Medulla oblongata (tissue), 1 donor: Measurements from ENCODE around the gene THAP5.
"Not testable (repeated sequence)": the region's sequence is repeated elsewhere in the genome, so short reads cannot be mapped to it uniquely, and the experiment has no call there.

Source experiments
- DNase-seq: peaks from one replicate; pipeline ENCODE4 v3.0.0-alpha.2; 2015; ENCODE audit errors: extremely low spot score

The THAP5 gene

GRCh38 chr7:108584211-108584610, 14.7 kb upstream of the THAP5 start:
- no peak for DNase-seq

DNA sequence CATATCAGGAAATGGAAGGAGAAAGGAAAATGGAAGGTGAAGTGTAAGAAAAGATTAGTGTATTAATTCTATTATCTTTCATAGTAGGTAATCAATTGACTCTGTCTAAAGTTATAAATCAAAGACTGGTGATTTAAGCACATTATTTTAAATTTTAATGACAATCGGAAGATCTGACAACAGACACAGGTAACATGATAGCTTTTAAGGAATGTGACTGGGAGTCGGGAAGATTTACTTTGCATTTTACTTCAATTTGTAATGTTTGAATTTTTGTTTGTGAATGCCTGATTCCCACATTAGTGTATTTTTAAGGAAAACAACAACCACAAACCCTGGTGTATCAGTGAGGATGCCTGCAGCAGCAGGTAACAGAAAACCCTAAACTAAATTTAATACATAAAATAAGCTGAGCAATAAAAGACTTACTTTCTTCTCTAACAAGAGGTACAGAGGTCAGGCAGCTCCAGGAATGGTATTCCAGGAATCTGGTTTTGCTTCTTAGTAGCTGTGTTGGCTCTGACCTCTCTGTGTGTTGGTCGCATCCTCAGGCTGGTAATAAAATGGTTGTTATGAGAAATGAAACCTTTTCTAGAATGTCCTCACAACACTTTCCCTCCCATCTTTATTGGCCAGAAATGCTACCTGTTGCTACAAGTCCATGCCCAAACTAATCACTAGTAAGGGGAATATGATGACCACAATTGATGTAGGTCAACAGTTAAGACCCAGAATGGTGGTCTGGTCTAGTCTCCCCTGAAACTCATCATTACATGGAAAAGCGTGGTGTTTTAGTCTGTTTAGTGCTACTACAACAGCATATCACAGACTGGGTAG, 12.4 kb upstream of the THAP5 start:
- no peak for DNase-seq

DNA sequence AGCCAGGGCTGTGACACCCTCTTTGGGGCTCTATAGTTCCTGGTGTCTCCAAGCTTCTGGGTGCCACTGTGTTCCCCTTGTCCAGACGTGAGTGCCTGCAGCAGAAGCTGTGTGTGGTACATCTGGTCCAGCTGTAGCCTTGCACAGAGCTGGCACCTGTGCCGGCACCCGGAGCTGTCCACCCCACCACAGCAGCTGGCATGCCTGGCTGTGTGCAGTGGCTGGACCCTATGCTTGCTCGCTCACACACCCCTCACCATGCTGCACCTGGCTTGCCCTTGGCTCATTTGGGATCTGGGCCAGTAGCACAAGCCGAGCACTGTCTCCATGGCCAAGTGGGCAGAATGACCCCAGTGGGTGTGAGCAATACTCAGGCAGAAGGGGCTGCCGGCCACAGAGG, 10.8 kb upstream of the THAP5 start:
- no peak for DNase-seq

DNA sequence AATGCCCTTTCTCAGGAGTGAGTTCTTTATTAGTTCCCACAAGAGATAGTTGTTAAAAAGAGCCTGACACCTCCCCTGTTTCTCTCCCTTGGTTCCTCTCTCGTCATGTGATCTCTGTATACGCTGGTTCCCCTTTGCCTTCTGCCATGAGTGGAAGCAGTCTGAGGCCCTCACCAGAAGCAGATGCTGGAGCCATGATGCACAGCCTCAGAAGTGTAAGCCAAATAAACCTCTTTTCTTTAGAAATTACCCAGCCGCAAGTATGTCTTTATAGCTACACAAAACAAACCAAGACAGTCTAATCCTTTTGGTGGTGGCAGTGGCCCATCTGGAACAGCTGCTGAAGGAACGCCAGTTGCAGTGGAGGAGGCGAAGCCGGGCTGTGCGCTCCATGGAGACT, 9.4 kb upstream of the THAP5 start:
- DNase-seq = no peak

- DNase-seq = no peak
These were observed 6.6 kb upstream of the THAP5 start for GRCh38 chr7:108576116-108576515.

GRCh38 chr7:108575156-108575555, 5.7 kb upstream of the THAP5 start:
- DNase-seq = no peak

DNA sequence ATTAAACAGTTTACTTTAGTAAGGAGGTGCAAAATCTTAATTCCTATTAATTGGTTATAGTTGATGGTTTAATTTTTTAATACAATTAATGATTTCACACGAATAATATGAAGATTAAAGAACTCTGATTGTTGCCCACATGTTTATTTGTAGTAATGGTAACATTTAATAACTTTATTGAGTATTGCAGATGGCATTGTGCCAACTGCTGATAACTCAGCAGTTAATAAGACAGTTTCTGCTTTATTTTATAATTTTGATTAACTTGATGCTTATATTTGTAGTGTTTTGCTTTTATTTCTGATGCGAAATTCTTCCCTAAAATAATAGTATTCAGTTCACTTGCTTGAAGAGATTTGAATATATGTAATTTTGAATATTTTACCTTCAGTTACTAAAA, 3.0 kb upstream of the THAP5 start:
- DNase-seq = no peak

DNA sequence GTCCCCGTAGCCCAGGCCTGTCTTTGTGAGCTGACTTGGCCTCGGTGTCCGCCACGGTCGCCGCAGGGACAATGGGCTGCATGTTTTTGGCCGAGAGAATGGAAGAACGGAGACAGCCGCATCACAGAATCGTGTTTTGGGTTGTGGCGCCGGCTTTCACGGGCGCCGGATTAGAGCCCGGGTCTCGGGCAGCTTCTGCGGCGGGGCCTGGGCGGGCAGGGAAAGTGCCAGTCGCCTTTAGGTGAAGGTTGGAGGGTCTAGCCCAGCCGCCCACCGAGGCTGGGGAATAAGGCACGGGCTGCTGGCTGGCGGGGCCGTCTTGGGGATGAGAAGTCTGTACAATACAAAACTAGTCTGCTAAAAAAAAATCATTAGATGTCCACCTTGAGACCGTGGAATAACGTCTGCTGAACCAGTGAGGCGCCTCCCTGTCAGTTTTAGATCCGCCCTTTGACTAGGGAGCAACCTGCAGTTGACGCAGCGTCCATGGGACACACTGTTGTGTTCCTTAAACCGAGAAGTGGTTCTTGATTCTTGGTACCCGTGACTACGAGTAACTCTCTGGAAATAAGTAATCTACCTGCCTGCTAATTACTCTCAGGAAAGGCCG, 745 bp upstream of the THAP5 start:
- DNase-seq = peak; percentile 69

- DNase-seq = no peak
These were observed 615 bp downstream of the THAP5 start for GRCh38 chr7:108568801-108569380.

- no peak for DNase-seq
These were observed 3.5 kb downstream of the THAP5 start for GRCh38 chr7:108565987-108566386.

GRCh38 chr7:108561047-108561619, 8.4 kb downstream of the THAP5 start:
- DNase-seq = no peak

- DNase-seq = no peak
These were observed 10.3 kb downstream of the THAP5 start for GRCh38 chr7:108559253-108559652.

DNA sequence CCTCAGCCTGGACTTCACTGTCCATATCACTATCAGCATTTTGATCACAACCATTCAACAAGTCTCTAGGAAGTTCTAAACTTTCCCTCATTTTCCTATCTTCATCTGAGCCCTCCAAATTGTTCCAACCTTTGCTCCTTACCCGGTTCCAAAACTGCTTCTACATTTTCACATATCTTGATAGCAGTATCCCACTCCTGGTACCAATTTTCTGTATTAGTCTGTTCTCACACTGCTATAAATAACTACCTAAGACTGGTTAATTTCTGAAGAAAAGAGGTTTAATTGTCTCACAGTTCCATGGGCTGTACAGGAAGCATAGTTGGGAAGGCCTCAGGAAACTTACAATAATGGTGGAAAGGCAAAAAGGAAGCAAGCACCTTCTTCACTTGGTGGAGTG, 11.9 kb downstream of the THAP5 start:
- DNase-seq = no peak

- no peak for DNase-seq
These were observed 12.3 kb downstream of the THAP5 start for GRCh38 chr7:108557191-108557590.

GRCh38 chr7:108556665-108557064, 12.8 kb downstream of the THAP5 start:
- not testable (repeated sequence) for DNase-seq

DNA sequence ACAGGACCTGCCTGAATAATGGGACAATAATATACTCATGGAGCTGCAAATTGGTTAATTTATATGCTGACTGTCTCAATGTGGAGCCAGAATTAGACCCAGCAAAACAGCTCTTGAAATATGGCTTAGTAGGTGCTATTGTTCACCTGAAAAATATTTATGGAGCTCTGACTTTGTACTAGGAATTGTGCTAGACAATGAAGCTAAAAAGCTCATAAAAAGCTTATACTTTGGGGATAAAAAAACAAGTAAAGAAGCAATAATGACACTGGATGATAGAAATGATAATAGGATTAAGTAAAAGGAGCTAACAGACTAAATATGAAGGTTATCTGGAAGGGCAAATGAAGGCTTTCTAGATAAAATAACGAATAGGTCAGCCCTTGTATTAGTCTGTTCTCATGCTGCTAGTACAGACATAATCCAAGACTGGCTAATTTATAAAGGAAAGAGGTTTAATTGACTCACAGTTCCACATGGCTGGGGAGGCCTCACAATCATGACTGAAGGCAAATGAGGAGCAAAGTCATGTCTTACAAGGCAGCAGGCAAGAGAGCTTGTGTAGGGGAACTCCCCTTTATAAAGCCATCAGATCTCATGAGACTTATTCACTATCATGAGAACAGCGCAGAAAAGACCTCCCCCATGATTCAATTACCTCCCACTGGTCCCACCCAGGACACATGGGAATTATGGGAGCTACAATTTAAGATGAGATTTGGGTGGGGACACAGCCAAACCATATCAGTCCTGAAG, 21.2 kb downstream of the THAP5 start:
- not testable (repeated sequence) for DNase-seq

- DNase-seq = no peak
These were observed 28.0 kb downstream of the THAP5 start for GRCh38 chr7:108541478-108541877.

DNA sequence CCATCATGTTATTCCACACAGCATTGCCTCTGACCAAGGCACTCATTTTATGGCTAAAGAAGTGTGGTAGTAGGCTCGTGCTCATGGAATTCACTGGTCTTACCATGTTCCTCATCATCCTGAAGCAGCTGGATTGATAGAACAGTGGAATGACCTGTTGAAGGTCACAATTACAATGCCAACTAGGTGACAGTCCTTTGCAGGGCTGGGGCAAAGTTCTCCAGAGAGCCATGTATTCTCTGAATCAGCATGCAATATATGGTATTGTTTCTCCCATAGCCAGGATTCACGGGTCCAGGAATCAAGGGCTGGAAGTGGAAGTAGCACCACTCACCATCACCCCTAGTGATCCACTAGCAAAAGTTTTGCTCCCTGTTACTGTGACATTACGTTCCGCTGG, 30.8 kb downstream of the THAP5 start:
- not testable (repeated sequence) for DNase-seq

DNA sequence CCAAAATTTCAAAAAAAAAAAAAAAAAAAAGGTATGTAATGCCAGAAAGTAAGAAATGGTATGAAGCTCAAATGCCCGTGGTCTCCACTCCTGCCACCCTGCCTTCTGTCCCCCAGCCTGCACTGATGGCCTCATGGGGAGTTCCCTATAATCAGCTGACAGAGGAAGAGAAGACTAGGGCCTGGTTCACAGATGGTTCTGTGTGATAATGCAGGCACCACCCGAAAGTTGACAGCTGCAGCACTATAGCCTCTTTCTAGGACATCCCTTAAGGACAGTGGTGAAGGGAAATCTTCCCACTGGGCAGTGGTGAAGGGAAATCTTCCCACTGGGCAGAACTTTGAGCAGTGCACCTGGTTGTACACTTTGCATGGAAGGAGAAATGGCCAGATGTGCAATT, 31.3 kb downstream of the THAP5 start:
- DNase-seq = not testable (repeated sequence)

- DNase-seq = no peak
These were observed 32.3 kb downstream of the THAP5 start for GRCh38 chr7:108537229-108537628.

DNA sequence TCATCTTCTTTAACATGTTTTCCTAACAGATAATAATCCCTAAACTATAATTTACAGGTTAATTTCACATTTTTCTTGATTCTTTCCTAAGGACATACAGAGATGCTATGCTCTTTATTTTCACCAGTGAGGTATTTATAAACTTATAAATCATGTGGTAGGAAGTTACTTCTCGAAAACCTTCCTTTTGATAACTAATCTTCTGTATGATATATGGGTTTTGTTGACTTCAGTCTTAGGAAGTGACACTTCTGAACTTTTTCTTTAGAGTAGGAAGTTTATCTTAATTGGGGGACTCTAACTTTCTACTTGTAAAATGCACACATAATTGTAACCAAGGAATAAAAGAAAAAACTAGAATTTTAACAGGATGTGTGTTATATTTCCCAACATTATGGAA, 33.8 kb downstream of the THAP5 start:
- no peak for DNase-seq

DNA sequence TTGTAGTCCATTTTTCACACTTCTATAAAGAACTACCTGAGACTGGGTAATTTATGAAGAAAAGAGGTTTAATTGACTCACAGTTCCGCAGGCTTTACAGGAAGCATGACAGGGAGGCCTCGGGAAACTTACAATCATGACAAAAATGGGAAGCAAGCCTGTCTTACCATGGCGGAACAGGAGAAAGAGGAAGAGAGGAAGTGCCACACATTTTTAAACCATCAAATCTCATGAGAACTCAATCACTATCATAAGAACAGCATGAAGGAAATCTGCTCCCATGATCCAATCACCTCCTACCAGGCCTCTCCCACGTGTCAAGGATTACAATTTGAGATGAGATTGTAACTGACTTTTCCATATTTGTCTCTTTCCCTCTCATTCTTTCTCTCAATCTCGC, 34.2 kb downstream of the THAP5 start:
- no peak for DNase-seq
